Muscle of leg (tissue), 11 donors: Measurements from ENCODE around the gene HS6ST1. TPM values are rescaled to one million over a fixed set of nuclear protein-coding genes. Genes with fewer than 3 reads are reported as not detected.

ENCODE experiments used
- DNase-seq: peaks from one replicate; pipeline ENCODE4 v3.0.0; 2013
- H3K27ac ChIP-seq: one replicate; pipeline ENCODE4 v1.5.1; 2013; ENCODE audit warnings: mild to moderate bottlenecking, low read length, control low read depth
- H3K27me3 ChIP-seq: one replicate; pipeline ENCODE4 v1.6.1; 2013; ENCODE audit warnings: low read length; ENCODE audit not compliant: control insufficient read depth, insufficient read depth
- H3K36me3 ChIP-seq: one replicate; pipeline ENCODE4 v1.6.1; 2013; ENCODE audit warnings: low read length; ENCODE audit not compliant: control insufficient read depth, insufficient read depth
- H3K4me1 ChIP-seq: one replicate; pipeline ENCODE4 v1.6.1; 2013; ENCODE audit warnings: low read length; ENCODE audit not compliant: control insufficient read depth, insufficient read depth
- H3K4me3 ChIP-seq: one replicate; pipeline ENCODE4 v1.5.1; 2013; ENCODE audit warnings: low read length, control low read depth
- H3K9me3 ChIP-seq: replicated peaks from 2 replicates; pipeline ENCODE4 v1.6.1; 2013; ENCODE audit warnings: low read depth, low read length; ENCODE audit not compliant: control insufficient read depth
- WGBS: methylation state at CpG from one replicate; pipeline ENCODE4 v1.1.5; 2013; ENCODE audit warnings: missing lambda C conversion rate; ENCODE audit not compliant: insufficient coverage; 5-methylcytosine and 5-hydroxymethylcytosine counted together
- polyA plus RNA-seq, 8 donors: library from polyadenylated mRNA; unstranded; fragments of 120-200 nt; gene quantifications; one replicate each; pipeline versions ENCODE4 v1.2.1 to v1.2.3, GENCODE V29; 2013; ENCODE audit warnings: inconsistent platforms in 1 of 8, low replicate concordance in 1 of 8; ENCODE audit not compliant: insufficient read length in 8 of 8, insufficient read depth in 1 of 8
- total RNA-seq: library from RNA; stranded (reverse); fragments of 120-200 nt; gene quantifications from one replicate; pipeline ENCODE4 v1.2.4, GENCODE V29; 2013

The HS6ST1 gene
- total and polyA plus RNA-seq, 9 donors = 21.8 to 39.8 (median 29.6) TPM

GRCh38 chr2:128274218-128274617, 44.5 kb downstream of the HS6ST1 start:
- H3K4me1 ChIP-seq = peaks cover 10% of the 10 kb centered on the region
- no peak overlapping the region for H3K4me3 ChIP-seq
- no peak for DNase-seq
- H3K36me3 ChIP-seq = peaks cover 33% of the 10 kb centered on the region
- WGBS = no CpG with 5 or more reads among the region's 6 CpGs
- H3K9me3 ChIP-seq = peaks cover 13% of the 10 kb centered on the region
- H3K27ac ChIP-seq = no peak overlapping the region
- no peaks in the 10 kb centered on the region for H3K27me3 ChIP-seq

- H3K4me3 ChIP-seq = no peak overlapping the region
- H3K27me3 ChIP-seq = no peaks in the 10 kb centered on the region
- 90% methylated on average over 14 of the region's 16 CpGs for WGBS
- DNase-seq = no peak
- H3K36me3 ChIP-seq = peaks cover 33% of the 10 kb centered on the region
- peaks cover 14% of the 10 kb centered on the region for H3K4me1 ChIP-seq
- no peak overlapping the region for H3K27ac ChIP-seq
- peaks cover 13% of the 10 kb centered on the region for H3K9me3 ChIP-seq
These were observed 45.1 kb downstream of the HS6ST1 start for GRCh38 chr2:128273469-128274081.

GRCh38 chr2:128272601-128273468, 45.8 kb downstream of the HS6ST1 start:
- H3K4me1 ChIP-seq = peaks cover 14% of the 10 kb centered on the region
- DNase-seq = no peak
- H3K4me3 ChIP-seq = no peak overlapping the region
- peaks cover 26% of the 10 kb centered on the region for H3K36me3 ChIP-seq
- no peaks in the 10 kb centered on the region for H3K27me3 ChIP-seq
- 88% methylated on average over 13 of the region's 18 CpGs for WGBS
- peaks cover 13% of the 10 kb centered on the region for H3K9me3 ChIP-seq
- H3K27ac ChIP-seq = no peak overlapping the region

GRCh38 chr2:128271911-128272600, 46.6 kb downstream of the HS6ST1 start:
- H3K27ac ChIP-seq = no peak overlapping the region
- peaks cover 13% of the 10 kb centered on the region for H3K9me3 ChIP-seq
- no peak overlapping the region for H3K4me3 ChIP-seq
- H3K36me3 ChIP-seq = peaks cover 25% of the 10 kb centered on the region
- WGBS = 84% methylated on average over 10 of the region's 21 CpGs
- no peaks in the 10 kb centered on the region for H3K27me3 ChIP-seq
- DNase-seq = no peak
- H3K4me1 ChIP-seq = peaks cover 14% of the 10 kb centered on the region

- H3K27me3 ChIP-seq = no peaks in the 10 kb centered on the region
- H3K4me1 ChIP-seq = peaks cover 14% of the 10 kb centered on the region
- H3K9me3 ChIP-seq = peaks cover 13% of the 10 kb centered on the region
- no peak for DNase-seq
- 90% methylated on average over 11 of the region's 12 CpGs for WGBS
- no peak overlapping the region for H3K4me3 ChIP-seq
- peaks cover 24% of the 10 kb centered on the region for H3K36me3 ChIP-seq
- H3K27ac ChIP-seq = no peak overlapping the region
These were observed 47.1 kb downstream of the HS6ST1 start for GRCh38 chr2:128271597-128271910.

GRCh38 chr2:128270672-128271596, 47.7 kb downstream of the HS6ST1 start:
- WGBS = 79% methylated on average over 17 of the region's 18 CpGs
- peaks cover 14% of the 10 kb centered on the region for H3K4me1 ChIP-seq
- peaks cover 22% of the 10 kb centered on the region for H3K36me3 ChIP-seq
- no peak for DNase-seq
- no peak overlapping the region for H3K27ac ChIP-seq
- H3K4me3 ChIP-seq = no peak overlapping the region
- H3K9me3 ChIP-seq = peaks cover 13% of the 10 kb centered on the region
- H3K27me3 ChIP-seq = no peaks in the 10 kb centered on the region

- DNase-seq = no peak
- WGBS = 72% methylated on average over 12 of the region's 16 CpGs
- H3K27me3 ChIP-seq = no peaks in the 10 kb centered on the region
- peaks cover 15% of the 10 kb centered on the region for H3K36me3 ChIP-seq
- peaks cover 13% of the 10 kb centered on the region for H3K9me3 ChIP-seq
- H3K27ac ChIP-seq = no peak overlapping the region
- peaks cover 14% of the 10 kb centered on the region for H3K4me1 ChIP-seq
- no peak overlapping the region for H3K4me3 ChIP-seq
These were observed 48.5 kb downstream of the HS6ST1 start for GRCh38 chr2:128269990-128270671.

- Histone ChIP-seq H3K4me3 (no peak overlapping the region), H3K27ac (no peak overlapping the region), H3K4me1 (peaks cover 14% of the 10 kb centered on the region), H3K36me3 (peaks cover 12% of the 10 kb centered on the region), H3K9me3 (peaks cover 5% of the 10 kb centered on the region), H3K27me3 (no peaks in the 10 kb centered on the region)
- no peak for DNase-seq
- WGBS = 85% methylated on average over 20 of the region's 27 CpGs
These were observed 49.3 kb downstream of the HS6ST1 start for GRCh38 chr2:128269063-128269989.
